Uterus (tissue), 4 donors: Measurements from ENCODE around the gene CCDC150. TPM values are rescaled to one million over a fixed set of nuclear protein-coding genes. Genes with fewer than 3 reads are reported as not detected.
"Not testable (repeated sequence)": the region's sequence is repeated elsewhere in the genome, so short reads cannot be mapped to it uniquely, and the experiment has no call there.

Source experiments
- DNase-seq, 2 donors: peaks; one replicate each; pipeline ENCODE4 v3.0.0-alpha.2; 2019 to 2020
- H3K27ac ChIP-seq, 2 donors: fragments of 200-600 bp; sonication (generic); 1 replicate in 1 of 2; 2 replicates in 1 of 2; pipeline ENCODE4 v1.5.1; 2016 to 2018
- H3K27me3 ChIP-seq, 2 donors: fragments of 200-600 bp; sonication (generic); one replicate each; pipeline ENCODE4 v1.5.1; 2018 to 2019; ENCODE audit warnings: control low read depth in 1 of 2
- H3K36me3 ChIP-seq, 2 donors: fragments of 200-600 bp; sonication (generic); one replicate each; pipeline ENCODE4 v1.5.1; 2019; ENCODE audit warnings: control low read depth in 1 of 2
- H3K4me1 ChIP-seq, 2 donors: fragments of 200-600 bp; sonication (generic); one replicate each; pipeline ENCODE4 v1.5.1; 2018 to 2019; ENCODE audit warnings: control low read depth in 1 of 2
- H3K4me3 ChIP-seq, 2 donors: fragments of 200-600 bp; sonication (generic); 1 replicate in 1 of 2; 2 replicates in 1 of 2; pipeline ENCODE4 v1.5.1; 2018 to 2019; ENCODE audit warnings: mild to moderate bottlenecking in 1 of 2
- H3K9me3 ChIP-seq, 2 donors: fragments of 200-600 bp; sonication (generic); one replicate each; pipeline ENCODE4 v1.5.1; 2019; ENCODE audit warnings: control low read depth in 1 of 2
- POLR2A ChIP-seq, 2 donors: fragments of 450-650 bp; IDR thresholded peaks; one replicate each; pipeline ENCODE4 v1.6.1; 2016; ENCODE audit warnings: antibody characterized with exemption in 2 of 2, mild to moderate bottlenecking in 1 of 2, moderate library complexity in 1 of 2
- intact Hi-C: fragments of 100-400 bp; cut with DNase I; formaldehyde crosslinking; loops from one replicate; pipeline ENCODE4 v1.15.1; 2023; ENCODE audit warnings: low total_unique reads
- total RNA-seq, 4 donors: library from RNA; depleted of rRNA in 3 of 4; stranded (reverse); fragments of >200 nt in 3 of 4; gene quantifications; one replicate each; pipeline versions ENCODE4 v1.1.0 to v1.2.4, GENCODE V29; 2014 to 2023
- TF ChIP-seq, protein P1 (sequence below), 4 experiments: fragments of 200-600 bp in 2 of 4; fragments of 450-650 bp in 2 of 4; sonication (generic) in 2 of 4; IDR thresholded peaks; one replicate each; pipeline ENCODE4 v1.5.1; 2016 to 2019; ENCODE audit warnings: antibody characterized with exemption in 4 of 4, mild to moderate bottlenecking in 2 of 4, moderate library complexity in 1 of 4
- donor health status: DM: yes; HTN: yes; CAD: no.

CCDC150 gene
- total RNA-seq, 4 donors from 2014 or later, result 0.29 to 520 (median 4.0) TPM

DNA sequence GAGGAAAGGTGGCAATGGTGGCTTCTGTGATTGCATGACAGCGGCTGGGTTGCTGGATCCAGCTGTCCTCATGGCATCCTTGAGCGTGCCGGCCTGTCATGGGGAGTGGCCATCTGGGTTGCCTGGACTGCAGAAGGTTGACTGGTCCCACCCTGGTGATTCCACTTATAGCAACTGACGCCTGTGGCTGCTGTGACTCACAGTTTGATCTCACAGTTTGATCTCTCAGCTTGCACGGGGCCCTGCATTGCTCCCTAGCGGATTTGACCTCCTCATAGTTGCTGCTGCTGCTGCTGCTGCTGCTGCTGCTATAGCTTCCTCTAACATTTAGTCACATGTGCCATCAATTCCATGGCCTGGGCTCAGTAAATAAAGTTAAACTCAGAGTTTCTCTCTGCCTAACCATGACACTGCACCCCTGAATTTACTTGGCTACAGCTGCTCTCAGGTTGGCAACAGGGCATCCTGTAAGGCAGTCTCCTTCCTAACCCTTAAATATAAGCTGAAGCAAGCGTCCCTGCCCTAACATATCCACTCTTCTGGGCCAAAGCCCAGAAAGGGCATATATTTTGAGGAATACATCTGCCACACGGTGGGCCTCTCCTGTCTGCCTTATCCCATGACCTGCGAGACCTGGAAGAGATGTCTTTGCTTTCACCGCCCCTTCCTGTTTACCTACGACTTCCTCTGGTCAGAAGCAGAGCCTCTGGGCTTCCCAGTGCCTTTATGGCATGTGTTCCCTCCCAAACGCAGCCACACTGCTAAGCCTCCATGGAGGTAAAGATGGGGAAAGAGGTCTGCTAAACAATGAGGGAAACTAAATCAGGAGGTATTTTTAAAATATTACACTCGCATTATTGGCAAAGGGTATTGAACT is 37.8 kb upstream of the CCDC150 start:
- DNase-seq, result peak; percentile 13 to 14
- intact Hi-C loops, result no loop called here

DNA sequence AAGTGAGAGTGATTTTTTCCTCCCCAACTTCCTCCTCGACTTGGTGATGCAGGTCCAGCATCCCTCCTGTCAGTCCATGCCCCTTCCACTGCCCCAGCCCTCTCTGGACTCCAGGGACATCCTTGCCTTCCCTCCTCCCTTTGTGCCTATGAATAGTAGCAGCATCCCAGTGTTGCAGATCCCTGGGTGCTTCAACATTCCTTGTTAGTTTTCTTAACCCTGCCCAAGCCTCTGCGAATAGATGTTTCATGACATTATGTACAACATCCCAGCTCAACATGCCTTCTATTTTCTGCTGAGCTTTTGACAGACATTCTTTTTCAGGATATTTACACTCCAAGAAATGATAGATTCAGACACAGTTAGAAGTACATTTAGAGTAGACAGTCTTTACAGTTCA is 35.3 kb upstream of the CCDC150 start:
- TF ChIP-seq, protein P1, sequence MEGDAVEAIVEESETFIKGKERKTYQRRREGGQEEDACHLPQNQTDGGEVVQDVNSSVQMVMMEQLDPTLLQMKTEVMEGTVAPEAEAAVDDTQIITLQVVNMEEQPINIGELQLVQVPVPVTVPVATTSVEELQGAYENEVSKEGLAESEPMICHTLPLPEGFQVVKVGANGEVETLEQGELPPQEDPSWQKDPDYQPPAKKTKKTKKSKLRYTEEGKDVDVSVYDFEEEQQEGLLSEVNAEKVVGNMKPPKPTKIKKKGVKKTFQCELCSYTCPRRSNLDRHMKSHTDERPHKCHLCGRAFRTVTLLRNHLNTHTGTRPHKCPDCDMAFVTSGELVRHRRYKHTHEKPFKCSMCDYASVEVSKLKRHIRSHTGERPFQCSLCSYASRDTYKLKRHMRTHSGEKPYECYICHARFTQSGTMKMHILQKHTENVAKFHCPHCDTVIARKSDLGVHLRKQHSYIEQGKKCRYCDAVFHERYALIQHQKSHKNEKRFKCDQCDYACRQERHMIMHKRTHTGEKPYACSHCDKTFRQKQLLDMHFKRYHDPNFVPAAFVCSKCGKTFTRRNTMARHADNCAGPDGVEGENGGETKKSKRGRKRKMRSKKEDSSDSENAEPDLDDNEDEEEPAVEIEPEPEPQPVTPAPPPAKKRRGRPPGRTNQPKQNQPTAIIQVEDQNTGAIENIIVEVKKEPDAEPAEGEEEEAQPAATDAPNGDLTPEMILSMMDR (IDR thresholded peaks at IDR 0.05), result no peak
- TF ChIP-seq POLR2A (IDR thresholded peaks at IDR 0.05), result no peak

More for the DNA sequence above, 37.8 kb upstream of the CCDC150 start:
- no peak overlapping the region for H3K4me3 ChIP-seq
- H3K27me3 ChIP-seq, result no peaks in the 10 kb centered on the region
- no peak overlapping the region for H3K27ac ChIP-seq
- no peaks in the 10 kb centered on the region for H3K36me3 ChIP-seq
- TF ChIP-seq, protein P1 (IDR thresholded peaks at IDR 0.05), result no peak
- no peaks in the 10 kb centered on the region for H3K9me3 ChIP-seq
- no peaks in the 10 kb centered on the region for H3K4me1 ChIP-seq

DNA sequence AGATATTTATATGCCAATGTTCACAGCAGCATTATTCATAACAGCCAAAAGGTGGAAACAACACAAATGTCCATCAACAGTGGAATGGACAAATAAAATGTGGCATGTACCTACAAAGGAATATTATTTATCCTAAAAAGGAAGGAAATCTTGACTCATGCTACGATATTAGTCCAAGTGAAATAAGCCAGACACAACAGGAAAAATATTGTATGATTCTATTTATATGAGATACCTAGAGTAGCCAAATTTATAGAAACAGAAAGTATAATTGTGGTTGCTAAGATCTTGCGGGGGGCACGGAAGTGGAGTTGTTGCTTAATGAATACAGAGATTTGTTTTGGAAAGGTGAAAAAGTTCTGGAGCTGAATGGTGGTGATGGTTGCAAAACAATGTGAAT is 33.0 kb upstream of the CCDC150 start:
- H3K9me3 ChIP-seq, result no peaks in the 10 kb centered on the region
- H3K4me3 ChIP-seq, result no peak overlapping the region
- no peak for DNase-seq
- no peaks in the 10 kb centered on the region for H3K36me3 ChIP-seq
- H3K4me1 ChIP-seq, result no peaks in the 10 kb centered on the region
- no peaks in the 10 kb centered on the region for H3K27me3 ChIP-seq
- H3K27ac ChIP-seq, result no peak overlapping the region
- intact Hi-C loops, result no loop called here
- TF ChIP-seq, protein P1 (IDR thresholded peaks at IDR 0.05), result no peak
- TF ChIP-seq POLR2A (IDR thresholded peaks at IDR 0.05), result no peak

More for the DNA sequence above, 35.3 kb upstream of the CCDC150 start:
- no peak for DNase-seq
- H3K4me3 ChIP-seq, result no peak overlapping the region
- no peak overlapping the region for H3K27ac ChIP-seq
- H3K9me3 ChIP-seq, result no peaks in the 10 kb centered on the region
- no peaks in the 10 kb centered on the region for H3K36me3 ChIP-seq
- intact Hi-C loops, result no loop called here
- H3K4me1 ChIP-seq, result no peaks in the 10 kb centered on the region
- H3K27me3 ChIP-seq, result no peaks in the 10 kb centered on the region

DNA sequence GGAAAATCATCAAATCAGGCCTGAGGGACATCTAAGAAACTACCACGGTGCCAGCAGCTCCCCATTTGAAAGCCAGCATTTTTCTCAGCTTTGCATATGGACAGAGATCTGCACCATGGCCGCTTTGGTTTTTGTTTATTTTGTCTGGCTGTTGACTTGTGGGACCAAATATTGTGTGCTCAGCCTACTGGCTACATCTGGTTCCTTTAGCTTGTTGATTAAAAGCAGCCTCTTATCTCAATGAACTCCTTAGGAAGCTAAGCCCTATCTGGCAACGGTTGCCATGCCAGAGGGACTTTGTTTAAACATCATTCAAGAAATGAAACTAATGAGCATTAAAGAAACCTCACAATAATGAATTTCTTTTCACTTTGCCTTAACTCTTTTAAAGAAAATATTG is 32.4 kb upstream of the CCDC150 start:
- intact Hi-C loops, result no loop called here
- H3K9me3 ChIP-seq, result no peaks in the 10 kb centered on the region

DNA sequence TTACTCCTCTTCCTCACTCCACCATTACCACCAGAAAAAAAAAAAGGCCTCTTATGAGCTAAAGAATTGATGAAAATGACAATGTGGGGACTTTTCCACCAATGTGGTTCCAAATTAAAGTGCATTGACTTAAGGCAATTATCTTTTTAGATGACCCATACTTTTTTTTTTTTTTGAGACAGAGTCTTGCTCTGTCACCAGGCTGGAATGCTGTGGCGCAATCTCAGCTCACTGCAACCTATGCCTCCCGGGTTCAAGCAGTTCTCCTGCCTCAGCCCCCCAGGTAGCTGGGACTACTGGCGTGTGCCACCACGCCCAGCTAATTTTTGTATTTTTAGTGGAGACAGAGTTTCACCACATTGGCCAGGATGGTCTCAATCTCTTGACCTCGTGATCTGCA is 31.6 kb upstream of the CCDC150 start:
- intact Hi-C loops, result not testable (repeated sequence)

More for the DNA sequence above, 32.4 kb upstream of the CCDC150 start:
- Histone ChIP-seq H3K27me3 (no peaks in the 10 kb centered on the region), H3K4me3 (no peak overlapping the region), H3K4me1 (no peaks in the 10 kb centered on the region), H3K27ac (no peak overlapping the region), H3K36me3 (no peaks in the 10 kb centered on the region)
- TF ChIP-seq, protein P1 (IDR thresholded peaks at IDR 0.05), result no peak
- no peak for TF ChIP-seq POLR2A (IDR thresholded peaks at IDR 0.05)
- no peak for DNase-seq

More for the DNA sequence above, 31.6 kb upstream of the CCDC150 start:
- not testable (repeated sequence) for H3K9me3 ChIP-seq, DNase-seq, H3K36me3 ChIP-seq, H3K27ac ChIP-seq, H3K27me3 ChIP-seq, H3K4me3 ChIP-seq, H3K4me1 ChIP-seq
